NT2/D1 (cell line): Measurements from ENCODE around the gene CYP26B1.

Experiments used
- DNase-seq: peaks from one replicate; pipeline ENCODE4 v3.0.0-alpha.2; 2011; ENCODE audit warnings: low read depth, low spot score
- H3K27me3 ChIP-seq: 2 replicates; pipeline ENCODE4 v1.6.0; 2011; ENCODE audit warnings: mild to moderate bottlenecking; ENCODE audit not compliant: insufficient read length, insufficient read depth
- H3K36me3 ChIP-seq: 2 replicates; pipeline ENCODE4 v1.6.1; 2011; ENCODE audit warnings: mild to moderate bottlenecking, low read length, mixed read lengths; ENCODE audit not compliant: insufficient read depth, insufficient read length
- H3K4me1 ChIP-seq: 2 replicates; pipeline ENCODE4 v1.5.1; 2011; ENCODE audit not compliant: insufficient read depth, insufficient read length
- H3K4me3 ChIP-seq: 2 replicates; pipeline ENCODE4 v1.5.1; 2011; ENCODE audit warnings: low read depth; ENCODE audit not compliant: insufficient read length
- H3K9ac ChIP-seq: 2 replicates; pipeline ENCODE4 v1.6.0; 2011; ENCODE audit warnings: low read depth; ENCODE audit not compliant: insufficient read length
- H3K9me3 ChIP-seq: 2 replicates; pipeline ENCODE4 v1.5.1; 2011; ENCODE audit warnings: mild to moderate bottlenecking, low read length; ENCODE audit not compliant: insufficient read depth
- SUZ12 ChIP-seq: IDR thresholded peaks from 2 replicates; pipeline ENCODE4 v1.6.1; 2011; ENCODE audit not compliant: insufficient read length, insufficient read depth; ENCODE audit errors: extremely low read depth
- YY1 ChIP-seq: IDR thresholded peaks from 2 replicates; pipeline ENCODE4 v1.6.1; 2011; ENCODE audit not compliant: insufficient read length, insufficient read depth
- ZNF274 ChIP-seq: IDR thresholded peaks from 2 replicates; pipeline ENCODE4 v1.6.1; 2011; ENCODE audit warnings: mild to moderate bottlenecking, low read depth, low read length

CYP26B1 gene

GRCh38 chr2:72126186-72127100 lies 21.2 kb downstream of the CYP26B1 start:
- no peaks in the 10 kb centered on the region for H3K36me3 ChIP-seq
- no peak overlapping the region for H3K4me3 ChIP-seq
- no peaks in the 10 kb centered on the region for H3K9me3 ChIP-seq
- H3K27me3 ChIP-seq, result peaks cover 5% of the 10 kb centered on the region
- DNase-seq, result no peak
- TF ChIP-seq YY1 (no peak), SUZ12 (no peak), ZNF274 (no peak)
- H3K9ac ChIP-seq, result no peak overlapping the region
- peaks cover 11% of the 10 kb centered on the region for H3K4me1 ChIP-seq

GRCh38 chr2:72124376-72124775 lies 23.3 kb downstream of the CYP26B1 start:
- H3K27me3 ChIP-seq, result no peaks in the 10 kb centered on the region
- no peak for TF ChIP-seq SUZ12
- no peak for TF ChIP-seq YY1
- no peak for TF ChIP-seq ZNF274
- H3K4me1 ChIP-seq, result peaks cover 9% of the 10 kb centered on the region
- H3K9ac ChIP-seq, result no peak overlapping the region
- no peak for DNase-seq
- no peak overlapping the region for H3K4me3 ChIP-seq
- H3K36me3 ChIP-seq, result no peaks in the 10 kb centered on the region
- no peaks in the 10 kb centered on the region for H3K9me3 ChIP-seq

GRCh38 chr2:72121153-72121552 lies 26.5 kb downstream of the CYP26B1 start:
- no peak for TF ChIP-seq SUZ12
- TF ChIP-seq YY1, result no peak
- no peak for TF ChIP-seq ZNF274

GRCh38 chr2:72118951-72119350 lies 28.7 kb downstream of the CYP26B1 start:
- H3K9me3 ChIP-seq, result no peaks in the 10 kb centered on the region; the same call in 1 of the 2 replicates
- TF ChIP-seq SUZ12 (no peak), ZNF274 (no peak), YY1 (no peak)
- no peaks in the 10 kb centered on the region for H3K36me3 ChIP-seq
- DNase-seq, result no peak
- H3K27me3 ChIP-seq, result no peaks in the 10 kb centered on the region
- H3K9ac ChIP-seq, result no peak overlapping the region
- peaks cover 6% of the 10 kb centered on the region for H3K4me1 ChIP-seq
- no peak overlapping the region for H3K4me3 ChIP-seq

More at GRCh38 chr2:72121153-72121552, 26.5 kb downstream of the CYP26B1 start:
- Histone ChIP-seq H3K27me3 (no peaks in the 10 kb centered on the region), H3K4me1 (peaks cover 4% of the 10 kb centered on the region), H3K9ac (no peak overlapping the region), H3K36me3 (no peaks in the 10 kb centered on the region), H3K9me3 (no peaks in the 10 kb centered on the region; the same call in 1 of the 2 replicates), H3K4me3 (no peak overlapping the region)
- no peak for DNase-seq

GRCh38 chr2:72118386-72118785 lies 29.3 kb downstream of the CYP26B1 start:
- H3K27me3 ChIP-seq, result no peaks in the 10 kb centered on the region
- H3K9me3 ChIP-seq, result no peaks in the 10 kb centered on the region; the same call in 1 of the 2 replicates
- no peaks in the 10 kb centered on the region for H3K36me3 ChIP-seq
- no peak for DNase-seq
- no peak for TF ChIP-seq ZNF274
- TF ChIP-seq YY1, result no peak
- no peak for TF ChIP-seq SUZ12
- no peak overlapping the region for H3K9ac ChIP-seq
- H3K4me1 ChIP-seq, result peaks cover 6% of the 10 kb centered on the region
- H3K4me3 ChIP-seq, result no peak overlapping the region

- TF ChIP-seq SUZ12 (no peak), YY1 (no peak), ZNF274 (no peak)
- no peaks in the 10 kb centered on the region; the same call in 1 of the 2 replicates for H3K9me3 ChIP-seq
- H3K4me1 ChIP-seq, result peaks cover 8% of the 10 kb centered on the region
- no peaks in the 10 kb centered on the region for H3K36me3 ChIP-seq
- no peak overlapping the region for H3K9ac ChIP-seq
- H3K27me3 ChIP-seq, result no peaks in the 10 kb centered on the region
- no peak for DNase-seq
- H3K4me3 ChIP-seq, result no peak overlapping the region
These were observed 29.9 kb downstream of the CYP26B1 start for GRCh38 chr2:72117718-72118117.

GRCh38 chr2:72117029-72117428 lies 30.6 kb downstream of the CYP26B1 start:
- H3K36me3 ChIP-seq, result no peaks in the 10 kb centered on the region
- H3K9ac ChIP-seq, result no peak overlapping the region
- no peak for DNase-seq
- no peak for TF ChIP-seq ZNF274
- no peak for TF ChIP-seq YY1
- no peak for TF ChIP-seq SUZ12
- H3K4me1 ChIP-seq, result peaks cover 8% of the 10 kb centered on the region
- no peak overlapping the region for H3K4me3 ChIP-seq
- H3K27me3 ChIP-seq, result no peaks in the 10 kb centered on the region
- no peaks in the 10 kb centered on the region; the same call in 1 of the 2 replicates for H3K9me3 ChIP-seq
